ENCODE measurements around the gene FRS3. TPM values are rescaled to one million over a fixed set of nuclear protein-coding genes. Genes with fewer than 3 reads are reported as not detected.

FRS3 gene
- total and polyA plus RNA-seq, 9 of the 15 experiments (the other 6 are each of a cell fraction or from before 2014, with no cell fraction given), result 0.03 to 3.7 (median 1.6) TPM

GRCh38 chr6:41779336-41779735, 364 bp downstream of the FRS3 start (continued):
- no peak for TF ChIP-seq MNT (conservative IDR thresholded peaks at IDR 0.05)
- no peak for TF ChIP-seq EGR1 (conservative IDR thresholded peaks at IDR 0.05)
- 0 out of 2 replicates have a peak, but pooled peaks have one; percentile 54 for TF ChIP-seq HDGF (IDR thresholded peaks at IDR 0.05)
- TF ChIP-seq RNF2 (IDR thresholded peaks at IDR 0.05), result no peak
- TF ChIP-seq ZBTB1 (CRISPR knock-in tag; IDR thresholded peaks at IDR 0.05; ENCODE audit: borderline replicate concordance, low read depth), result no peak
- no peak for TF ChIP-seq ZNF121 (CRISPR knock-in tag; conservative IDR thresholded peaks at IDR 0.05)
- TF ChIP-seq CUX1 (CRISPR knock-in tag; IDR thresholded peaks at IDR 0.05), result no peak
- no peak for TF ChIP-seq ZNF764 (CRISPR knock-in tag; IDR thresholded peaks at IDR 0.05; ENCODE audit: low read depth)
- TF ChIP-seq NCOA2 (IDR thresholded peaks at IDR 0.05; ENCODE audit: partially characterized antibody in 2 of 2), result no peak
- no peak for TF ChIP-seq NCOR1 (IDR thresholded peaks at IDR 0.05)
- TF ChIP-seq ILK (tag; IDR thresholded peaks at IDR 0.05; ENCODE audit: borderline replicate concordance, low read depth), result no peak
- TF ChIP-seq ZZZ3 (IDR thresholded peaks at IDR 0.05), result no peak
- no peak for TF ChIP-seq REST (IDR thresholded peaks at IDR 0.05; ENCODE audit: borderline replicate concordance)
- 0 out of 2 replicates have a peak, but pooled peaks have one; percentile 23 for TF ChIP-seq REST (CRISPR knock-in tag; IDR thresholded peaks at IDR 0.05; ENCODE audit: low read depth)
- TF ChIP-seq ESRRA (IDR thresholded peaks at IDR 0.05; ENCODE audit: borderline replicate concordance, low read depth), result no peak

Measured in K562 (cell line).